ENCODE data around the gene MAPKAP1.

DNA sequence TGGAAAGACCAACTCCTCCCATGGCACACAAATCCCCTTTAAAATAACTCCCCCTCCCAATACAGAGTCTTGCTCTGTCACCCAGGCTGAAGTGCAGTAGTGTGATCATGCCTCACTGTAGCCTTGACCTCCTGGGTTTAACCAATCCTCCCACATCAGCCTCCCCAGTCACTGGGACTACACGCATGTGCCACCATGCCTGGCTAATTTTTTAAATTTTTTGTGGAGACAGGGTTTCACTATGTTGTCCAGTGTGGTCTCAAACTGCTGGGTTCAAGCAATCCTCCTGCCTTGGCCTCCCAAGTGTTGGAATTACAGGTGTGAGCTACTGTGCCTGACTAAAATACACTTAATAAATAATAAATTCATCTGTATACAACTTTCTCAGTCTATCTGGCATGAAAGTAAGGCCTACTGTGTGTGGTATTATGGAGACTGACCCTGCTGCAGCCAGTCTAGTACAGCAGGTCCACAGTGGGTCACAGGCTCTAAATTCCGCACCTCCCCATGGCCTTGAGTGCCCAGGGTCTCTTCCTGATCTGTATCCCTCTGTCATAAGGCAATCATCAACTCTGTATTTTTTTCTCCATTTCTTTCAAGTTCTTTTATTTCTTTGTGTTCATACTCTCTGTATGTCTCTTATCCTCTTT, 169.4 kb downstream of the MAPKAP1 start:
- TF ChIP-seq, protein P1, sequence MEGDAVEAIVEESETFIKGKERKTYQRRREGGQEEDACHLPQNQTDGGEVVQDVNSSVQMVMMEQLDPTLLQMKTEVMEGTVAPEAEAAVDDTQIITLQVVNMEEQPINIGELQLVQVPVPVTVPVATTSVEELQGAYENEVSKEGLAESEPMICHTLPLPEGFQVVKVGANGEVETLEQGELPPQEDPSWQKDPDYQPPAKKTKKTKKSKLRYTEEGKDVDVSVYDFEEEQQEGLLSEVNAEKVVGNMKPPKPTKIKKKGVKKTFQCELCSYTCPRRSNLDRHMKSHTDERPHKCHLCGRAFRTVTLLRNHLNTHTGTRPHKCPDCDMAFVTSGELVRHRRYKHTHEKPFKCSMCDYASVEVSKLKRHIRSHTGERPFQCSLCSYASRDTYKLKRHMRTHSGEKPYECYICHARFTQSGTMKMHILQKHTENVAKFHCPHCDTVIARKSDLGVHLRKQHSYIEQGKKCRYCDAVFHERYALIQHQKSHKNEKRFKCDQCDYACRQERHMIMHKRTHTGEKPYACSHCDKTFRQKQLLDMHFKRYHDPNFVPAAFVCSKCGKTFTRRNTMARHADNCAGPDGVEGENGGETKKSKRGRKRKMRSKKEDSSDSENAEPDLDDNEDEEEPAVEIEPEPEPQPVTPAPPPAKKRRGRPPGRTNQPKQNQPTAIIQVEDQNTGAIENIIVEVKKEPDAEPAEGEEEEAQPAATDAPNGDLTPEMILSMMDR (IDR thresholded peaks at IDR 0.05; ENCODE audit: low read length) = no peak
- no peak for TF ChIP-seq EZH2 (IDR thresholded peaks at IDR 0.05; ENCODE audit: borderline replicate concordance, low read length)
